ENCODE data around the gene HSBP1L1.
"Not testable (repeated sequence)": the region's sequence is repeated elsewhere in the genome, so short reads cannot be mapped to it uniquely, and the experiment has no call there.

The HSBP1L1 gene

GRCh38 chr18:79983253-79983652 is 18.8 kb downstream of the HSBP1L1 start:
- no peak for DNase-seq (ENCODE audit: low read depth in 1 of 2, low spot score in 1 of 2)

DNA sequence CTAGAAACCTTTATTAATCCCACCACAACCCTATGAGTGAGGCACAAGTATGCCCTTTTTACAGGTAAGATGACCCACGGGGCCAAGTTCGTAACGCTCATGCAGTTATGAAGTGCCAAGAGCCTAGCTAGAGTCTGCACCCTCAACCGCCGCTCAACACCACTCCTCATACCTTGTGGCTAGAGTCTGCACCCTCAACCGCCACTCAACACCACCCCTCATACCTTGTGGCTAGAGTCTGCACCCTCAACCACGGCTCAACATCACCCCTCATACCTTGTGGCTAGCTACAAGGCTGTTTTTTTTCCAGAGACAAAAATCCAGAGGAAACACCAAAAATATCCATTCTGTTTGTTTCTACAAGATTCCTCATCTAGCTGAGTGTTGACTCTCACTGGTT is 19.4 kb downstream of the HSBP1L1 start:
- DNase-seq (ENCODE audit: low read depth in 1 of 2, low spot score in 1 of 2): no peak

DNA sequence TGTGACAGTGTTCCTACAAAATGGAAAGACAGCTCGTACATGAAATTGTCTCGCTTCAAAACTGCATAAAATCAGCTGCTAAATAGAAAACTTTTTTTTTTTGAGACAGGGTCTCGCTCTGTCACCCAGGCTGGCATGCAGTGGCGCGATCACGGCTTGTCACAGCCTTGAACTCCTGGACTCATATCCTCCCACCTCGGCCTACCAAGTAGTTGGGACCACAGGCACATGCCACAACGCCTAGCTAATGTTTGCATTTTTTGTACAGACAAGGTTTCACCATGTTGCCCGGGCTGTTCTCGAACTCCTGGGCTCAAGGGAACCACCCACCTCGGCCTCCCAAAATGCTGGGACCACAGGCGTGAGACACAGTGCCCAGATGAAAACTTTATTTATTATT is 20.7 kb downstream of the HSBP1L1 start:
- DNase-seq (ENCODE audit: low read depth in 1 of 2, low spot score in 1 of 2): no peak

GRCh38 chr18:79986726-79987125 is 22.3 kb downstream of the HSBP1L1 start:
- no peak for DNase-seq (ENCODE audit: low read depth in 1 of 2, low spot score in 1 of 2)

- DNase-seq (ENCODE audit: low read depth in 1 of 2, low spot score in 1 of 2): no peak
These were observed 23.1 kb downstream of the HSBP1L1 start for GRCh38 chr18:79987566-79987965.

DNA sequence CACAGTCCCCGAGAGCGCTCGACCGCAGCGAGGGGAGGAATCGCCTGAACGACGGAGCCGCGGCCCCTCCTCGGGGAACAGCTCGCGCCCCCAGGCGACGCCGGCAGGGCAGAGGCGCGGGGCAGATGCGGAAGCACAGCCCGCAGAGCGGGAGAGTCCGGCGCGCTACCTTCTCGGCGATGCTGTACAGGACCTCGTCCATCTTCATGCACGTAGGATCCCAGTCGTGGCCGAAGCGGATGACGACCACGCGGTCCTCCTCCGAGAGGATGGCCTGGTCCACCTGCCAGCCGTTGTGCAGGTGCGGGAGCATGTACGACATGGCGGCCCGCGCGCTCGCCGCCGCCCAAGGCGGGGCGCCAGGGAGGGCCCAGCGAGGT is 23.6 kb downstream of the HSBP1L1 start:
- DNase-seq (ENCODE audit: low read depth in 1 of 2, low spot score in 1 of 2): peak; percentile 30 to 53

GRCh38 chr18:79988451-79989194 is 24.2 kb downstream of the HSBP1L1 start, which contains the start of gene TXNL4A:
Gene TXNL4A, minus strand, starts transcription at chr18:79988563. Its CDS starts 171 bp downstream, at chr18:79988392.
- peak; percentile 71 to 80 for DNase-seq (ENCODE audit: low read depth in 1 of 2, low spot score in 1 of 2)

GRCh38 chr18:79989195-79989497 is 24.7 kb downstream of the HSBP1L1 start:
- DNase-seq (ENCODE audit: low read depth in 1 of 2, low spot score in 1 of 2): no peak

- DNase-seq (ENCODE audit: low read depth in 1 of 2, low spot score in 1 of 2): no peak
These were observed 27.1 kb downstream of the HSBP1L1 start for GRCh38 chr18:79991494-79991893.

DNA sequence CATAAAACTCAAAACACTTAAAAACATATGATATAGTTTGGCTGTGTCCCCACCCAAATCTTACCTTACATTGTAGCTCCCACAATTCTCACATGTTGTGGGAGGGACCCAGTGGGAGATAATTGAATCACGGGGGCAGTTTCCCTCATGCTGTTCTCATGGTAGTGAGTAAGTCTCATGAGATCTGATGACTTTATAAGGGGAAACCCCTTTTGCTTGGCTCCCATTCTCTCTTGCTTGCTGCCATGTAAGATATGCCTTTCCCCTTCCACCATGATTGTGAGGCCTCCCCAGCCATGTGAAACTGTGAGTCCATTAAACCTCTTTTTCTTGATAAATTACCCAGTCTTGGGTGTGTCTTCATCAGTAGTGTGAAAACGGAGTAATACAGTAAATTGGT is 35.3 kb downstream of the HSBP1L1 start:
- not testable (repeated sequence) for DNase-seq (ENCODE audit: low read depth in 1 of 2, low spot score in 1 of 2)

GRCh38 chr18:80000877-80001276 is 36.4 kb downstream of the HSBP1L1 start:
- DNase-seq (ENCODE audit: low read depth in 1 of 2, low spot score in 1 of 2): no peak

GRCh38 chr18:80002468-80002867 is 38.0 kb downstream of the HSBP1L1 start:
- no peak for DNase-seq (ENCODE audit: low read depth in 1 of 2, low spot score in 1 of 2)

DNA sequence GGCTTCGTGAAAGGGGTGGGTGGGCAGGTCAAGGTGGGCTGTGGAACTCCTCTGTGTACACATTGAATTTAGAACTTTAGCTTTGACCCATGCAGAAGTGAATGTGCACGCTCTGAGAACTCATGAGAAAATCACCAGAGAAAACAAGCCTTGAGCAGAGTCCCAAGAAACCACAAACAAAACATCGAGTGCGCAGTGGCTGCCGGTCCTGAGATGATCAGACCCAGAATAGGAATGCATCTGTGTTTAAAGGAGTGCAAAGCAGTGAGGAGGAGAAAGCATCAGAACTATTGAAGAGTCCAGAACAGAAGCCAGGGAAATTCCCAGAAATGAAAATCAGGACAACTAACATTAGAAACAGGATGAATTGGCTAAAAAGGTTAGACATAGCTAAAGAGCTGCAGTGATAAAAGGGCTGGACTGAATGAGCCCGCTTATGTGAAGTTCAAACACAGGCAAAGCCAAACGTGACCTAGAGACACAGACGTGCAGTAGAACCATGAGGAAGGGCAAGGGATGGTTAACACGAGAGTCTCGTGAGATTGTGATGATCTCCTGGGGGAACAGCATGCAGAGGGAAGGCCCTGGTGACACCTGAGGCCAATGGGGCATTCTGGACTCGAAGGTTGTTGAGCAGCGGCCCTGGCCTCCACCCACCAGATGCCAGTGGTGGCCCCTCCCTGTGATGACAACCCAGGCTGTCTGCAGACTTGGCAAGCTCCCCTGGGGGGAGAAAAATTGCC is 40.3 kb downstream of the HSBP1L1 start:
- no peak for DNase-seq (ENCODE audit: low read depth in 1 of 2, low spot score in 1 of 2)

DNA sequence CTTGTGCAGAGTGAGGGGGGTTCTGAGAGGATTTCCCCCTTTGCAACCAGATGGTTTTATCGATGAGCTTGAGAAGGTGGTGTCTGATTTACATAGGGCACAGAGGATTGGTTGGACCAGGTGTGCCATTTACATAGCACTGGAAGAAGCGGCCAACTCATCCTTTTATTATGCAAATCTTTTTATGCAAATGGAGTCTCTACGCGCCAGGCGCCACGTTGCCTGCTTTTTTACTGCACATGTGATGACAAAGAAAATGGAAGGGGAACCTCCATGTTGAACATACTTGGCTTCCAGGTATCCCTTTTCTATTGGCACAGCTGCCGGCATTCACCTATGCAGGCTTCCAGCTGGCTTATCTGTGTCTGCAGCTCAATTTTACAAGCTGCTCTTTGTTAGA is 42.3 kb downstream of the HSBP1L1 start:
- DNase-seq (ENCODE audit: low read depth in 1 of 2, low spot score in 1 of 2): no peak

GRCh38 chr18:80009661-80010550 is 45.5 kb downstream of the HSBP1L1 start:
- DNase-seq (ENCODE audit: low read depth in 1 of 2, low spot score in 1 of 2): no peak

DNA sequence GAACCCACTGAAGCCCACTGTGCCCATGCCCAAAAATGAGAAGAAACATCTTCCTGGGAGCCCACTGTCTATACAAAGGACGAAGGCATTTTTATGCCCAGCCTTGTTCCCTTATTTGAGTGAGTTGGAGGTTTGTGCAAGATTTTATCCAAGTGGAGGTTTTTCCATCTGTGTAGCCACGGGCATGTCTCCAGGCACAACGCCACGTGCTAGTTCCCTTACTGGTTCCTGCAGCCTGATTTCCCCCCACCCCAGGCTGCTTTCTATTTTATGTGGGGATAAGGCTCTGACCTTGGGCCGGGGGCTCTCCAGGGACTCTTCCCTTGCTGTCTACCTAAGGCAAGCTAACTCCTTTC is 46.1 kb downstream of the HSBP1L1 start:
- no peak for DNase-seq (ENCODE audit: low read depth in 1 of 2, low spot score in 1 of 2)

DNA sequence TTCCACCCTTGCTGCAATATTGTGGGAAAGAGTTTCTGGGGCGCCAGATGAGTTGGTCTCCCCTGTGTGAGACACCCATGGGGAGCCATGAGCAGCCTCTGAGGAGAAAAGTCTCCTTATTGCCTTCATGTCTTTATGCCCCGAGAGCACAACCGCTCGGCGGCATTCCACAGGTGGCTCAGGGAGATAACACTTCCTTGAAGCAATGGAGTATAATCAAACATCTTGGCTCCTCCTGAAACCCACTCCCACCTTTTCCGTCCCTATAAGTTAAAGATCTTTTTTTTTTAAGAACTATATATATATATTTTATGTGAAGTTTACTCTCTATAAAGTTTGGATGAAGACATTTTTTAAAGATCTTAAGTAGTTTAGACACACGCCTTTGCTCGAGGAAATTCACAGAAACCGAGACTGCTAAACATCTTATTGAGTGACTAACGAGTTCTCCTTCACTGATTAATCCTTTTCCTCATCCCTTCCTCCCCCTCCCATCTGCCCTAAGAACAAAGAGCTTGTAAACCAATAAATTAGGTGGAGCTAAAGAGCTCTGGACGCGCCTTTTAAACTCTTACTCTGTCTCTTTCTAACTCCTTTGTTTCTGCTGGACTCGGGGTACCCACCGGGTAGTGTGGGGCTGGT is 47.2 kb downstream of the HSBP1L1 start:
- DNase-seq (ENCODE audit: low read depth in 1 of 2, low spot score in 1 of 2): not testable (repeated sequence)

GRCh38 chr18:80012714-80013113 is 48.3 kb downstream of the HSBP1L1 start:
- no peak for DNase-seq (ENCODE audit: low read depth in 1 of 2, low spot score in 1 of 2)
